Measurements from ENCODE around the gene FAM43B. TPM values are rescaled to one million over a fixed set of nuclear protein-coding genes. Genes with fewer than 3 reads are reported as not detected.
A peak's percentile ranks its signal among the peaks of the same experiment; 100 is the strongest.

Gene FAM43B
- total RNA-seq, 1 experiment from 2014 or later: not detected

DNA sequence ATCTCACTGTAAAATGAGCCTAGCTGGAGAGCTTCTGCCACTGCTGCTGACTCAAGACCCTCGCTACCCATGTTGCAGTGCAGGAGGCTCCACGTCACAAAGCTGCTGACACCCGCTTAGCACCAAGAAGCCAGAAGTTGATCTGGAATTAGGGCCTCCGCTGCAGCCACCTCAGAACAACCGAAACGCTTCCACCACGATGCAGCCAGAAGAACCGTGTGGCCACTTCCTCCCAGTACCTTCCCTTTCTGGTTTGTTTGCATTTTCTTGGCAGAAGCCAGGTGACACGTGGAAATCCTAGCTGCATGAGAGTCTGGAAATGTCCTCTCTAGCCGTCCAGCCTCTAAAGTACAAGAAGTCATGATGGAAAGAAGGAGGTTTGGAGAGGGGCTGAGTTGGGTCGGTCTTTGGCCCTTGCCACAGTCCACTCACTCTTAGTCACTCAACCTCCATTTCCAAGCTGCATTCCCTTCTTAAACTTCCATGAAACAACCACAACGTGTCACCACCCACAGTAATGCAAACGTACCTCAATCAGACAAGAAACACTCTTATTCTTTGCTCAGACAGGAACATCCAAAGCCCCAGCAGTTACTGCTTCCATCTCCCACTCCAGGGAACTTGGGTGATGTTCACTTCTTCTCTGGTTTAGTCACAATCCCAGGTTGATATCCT lies 26.5 kb downstream of the FAM43B start:
- H3K4me3 Mint-ChIP-seq (ENCODE audit: unreplicated experiment): no peak overlapping the region
- DNase-seq (ENCODE audit: unreplicated experiment): no peak
- no peaks in the 10 kb centered on the region for H3K4me1 Mint-ChIP-seq (ENCODE audit: insufficient read depth, unreplicated experiment)
- BruUV-seq (replicated peaks): no TSS peak
- H3K9me3 Mint-ChIP-seq (ENCODE audit: unreplicated experiment): no peaks in the 10 kb centered on the region
- CTCF ChIA-PET: interaction anchor here (0.6 to 2.0 kb wide), 2 partner anchors 55 to 60 kb away, joined by 3 to 12 read pairs; partner anchors contain the start of gene PINK1
- intact Hi-C loops (cut with micrococcal nuclease): no loop called here
- peaks cover 4% of the 10 kb centered on the region for H3K27me3 Mint-ChIP-seq (ENCODE audit: insufficient read depth, unreplicated experiment)
- TF ChIP-seq, protein P1, sequence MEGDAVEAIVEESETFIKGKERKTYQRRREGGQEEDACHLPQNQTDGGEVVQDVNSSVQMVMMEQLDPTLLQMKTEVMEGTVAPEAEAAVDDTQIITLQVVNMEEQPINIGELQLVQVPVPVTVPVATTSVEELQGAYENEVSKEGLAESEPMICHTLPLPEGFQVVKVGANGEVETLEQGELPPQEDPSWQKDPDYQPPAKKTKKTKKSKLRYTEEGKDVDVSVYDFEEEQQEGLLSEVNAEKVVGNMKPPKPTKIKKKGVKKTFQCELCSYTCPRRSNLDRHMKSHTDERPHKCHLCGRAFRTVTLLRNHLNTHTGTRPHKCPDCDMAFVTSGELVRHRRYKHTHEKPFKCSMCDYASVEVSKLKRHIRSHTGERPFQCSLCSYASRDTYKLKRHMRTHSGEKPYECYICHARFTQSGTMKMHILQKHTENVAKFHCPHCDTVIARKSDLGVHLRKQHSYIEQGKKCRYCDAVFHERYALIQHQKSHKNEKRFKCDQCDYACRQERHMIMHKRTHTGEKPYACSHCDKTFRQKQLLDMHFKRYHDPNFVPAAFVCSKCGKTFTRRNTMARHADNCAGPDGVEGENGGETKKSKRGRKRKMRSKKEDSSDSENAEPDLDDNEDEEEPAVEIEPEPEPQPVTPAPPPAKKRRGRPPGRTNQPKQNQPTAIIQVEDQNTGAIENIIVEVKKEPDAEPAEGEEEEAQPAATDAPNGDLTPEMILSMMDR (IDR thresholded peaks at IDR 0.05; ENCODE audit: unreplicated experiment): no peak
- POLR2A ChIA-PET: interaction anchor here (0.7 kb wide), 1 partner anchor 14 kb away, joined by 3 read pairs; no protein-coding TSS in a partner anchor
- H3K27ac Mint-ChIP-seq (ENCODE audit: low read depth, unreplicated experiment): no peak overlapping the region
- peaks cover 4% of the 10 kb centered on the region for H3K36me3 Mint-ChIP-seq (ENCODE audit: insufficient read depth, unreplicated experiment)

DNA sequence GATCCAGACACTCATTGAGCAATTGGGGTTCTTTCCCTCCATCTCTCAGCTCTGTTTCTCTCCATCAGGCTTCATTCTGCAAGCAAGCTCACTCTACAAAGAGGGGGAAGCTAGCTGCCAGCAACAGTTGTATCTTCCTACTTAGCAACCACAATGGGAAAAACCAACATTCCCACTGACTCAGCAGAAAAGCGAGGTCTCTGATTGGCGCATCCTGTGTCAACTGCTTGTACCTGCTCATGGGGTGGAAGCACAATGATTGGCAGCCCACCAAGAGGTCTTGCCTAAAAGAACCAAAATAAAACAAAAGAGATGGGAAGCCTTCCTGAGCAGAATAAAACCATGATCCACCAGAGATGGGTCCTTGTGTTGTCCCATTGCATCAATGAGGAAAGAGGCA lies 32.5 kb downstream of the FAM43B start:
- Mint-ChIP-seq H3K4me3 (ENCODE audit: unreplicated experiment) (no peak overlapping the region), H3K4me1 (ENCODE audit: insufficient read depth, unreplicated experiment) (peaks cover 14% of the 10 kb centered on the region), H3K27ac (ENCODE audit: low read depth, unreplicated experiment) (no peak overlapping the region), H3K36me3 (ENCODE audit: insufficient read depth, unreplicated experiment) (no peaks in the 10 kb centered on the region), H3K9me3 (ENCODE audit: unreplicated experiment) (no peaks in the 10 kb centered on the region), H3K27me3 (ENCODE audit: insufficient read depth, unreplicated experiment) (no peaks in the 10 kb centered on the region)
- intact Hi-C loops (cut with micrococcal nuclease): no loop called here
- peak; percentile 73 for DNase-seq (ENCODE audit: unreplicated experiment)
- CTCF ChIA-PET: interaction anchor here (0.8 kb wide), 1 partner anchor 10 kb away, joined by 8 read pairs; no protein-coding TSS in a partner anchor
- no TSS peak for BruUV-seq (replicated peaks)
- TF ChIP-seq, protein P1 (IDR thresholded peaks at IDR 0.05; ENCODE audit: unreplicated experiment): no peak
- POLR2A ChIA-PET: no interaction called here

DNA sequence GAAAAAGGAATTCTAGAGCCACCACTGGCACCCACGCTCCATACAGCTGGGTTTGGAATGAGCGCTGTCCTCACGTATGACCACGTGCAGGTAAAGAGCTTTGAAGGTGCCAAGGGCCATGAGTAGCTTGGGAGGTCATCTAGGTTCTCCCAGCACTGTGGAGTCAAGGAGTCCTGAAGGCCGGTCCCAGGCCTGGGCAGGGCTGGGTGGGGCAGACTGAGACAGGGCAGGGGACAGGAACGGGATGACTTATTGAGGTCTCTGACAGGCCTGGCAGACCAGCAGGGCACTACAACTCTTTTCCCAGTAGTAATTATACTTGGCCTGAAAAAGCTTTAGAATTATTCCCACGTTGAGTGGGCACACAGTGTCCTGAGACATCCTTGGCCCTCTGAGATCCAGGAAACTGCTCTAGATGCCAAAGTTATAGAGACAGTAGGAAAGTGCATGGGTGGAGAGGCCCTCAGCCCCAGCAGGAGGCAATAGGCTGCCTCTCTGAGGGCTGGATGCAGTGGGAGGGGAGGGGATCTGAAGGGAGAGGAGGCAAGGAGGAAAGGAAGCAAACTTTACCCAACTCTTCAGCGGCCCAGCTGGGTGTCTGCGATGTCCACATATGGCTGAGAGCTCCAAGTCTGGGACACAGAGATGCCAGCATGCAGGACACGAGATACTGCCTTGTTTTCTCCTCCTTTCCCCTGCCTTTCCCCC lies 34.7 kb downstream of the FAM43B start:
- no peak overlapping the region for H3K4me3 Mint-ChIP-seq (ENCODE audit: unreplicated experiment)
- DNase-seq (ENCODE audit: unreplicated experiment): no peak
- intact Hi-C loops (cut with micrococcal nuclease): no loop called here

DNA sequence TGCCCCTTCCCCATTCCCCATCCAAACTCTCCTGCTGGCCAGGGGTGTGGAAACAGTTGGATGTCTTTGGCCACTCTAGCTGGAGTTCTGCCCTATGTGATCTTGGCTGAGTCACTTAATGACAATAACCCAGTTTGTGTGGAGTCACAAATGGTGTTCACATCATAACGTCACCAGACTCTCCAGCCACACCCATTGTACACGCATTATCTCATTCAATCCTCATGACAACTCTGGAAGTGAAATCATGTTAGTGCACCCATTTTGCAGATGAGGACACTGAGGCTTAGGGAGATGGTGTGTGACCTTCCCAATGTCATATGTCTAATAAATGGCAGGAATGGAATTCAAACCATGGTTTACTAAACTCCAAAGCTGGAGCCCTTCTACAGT lies 35.3 kb downstream of the FAM43B start:
- Mint-ChIP-seq H3K27ac (ENCODE audit: low read depth, unreplicated experiment) (no peak overlapping the region), H3K4me1 (ENCODE audit: insufficient read depth, unreplicated experiment) (peaks cover 20% of the 10 kb centered on the region), H3K36me3 (ENCODE audit: insufficient read depth, unreplicated experiment) (no peaks in the 10 kb centered on the region), H3K9me3 (ENCODE audit: unreplicated experiment) (no peaks in the 10 kb centered on the region), H3K4me3 (ENCODE audit: unreplicated experiment) (no peak overlapping the region), H3K27me3 (ENCODE audit: insufficient read depth, unreplicated experiment) (no peaks in the 10 kb centered on the region)
- BruUV-seq (replicated peaks): no TSS peak
- TF ChIP-seq, protein P1 (IDR thresholded peaks at IDR 0.05; ENCODE audit: unreplicated experiment): no peak
- intact Hi-C loops (cut with micrococcal nuclease): no loop called here
- ChIA-PET CTCF (no interaction called here), POLR2A (interaction anchor here (0.7 kb wide), 1 partner anchor 9 kb away, joined by 3 read pairs; no protein-coding TSS in a partner anchor)
- peak; percentile 27 for DNase-seq (ENCODE audit: unreplicated experiment)

More for the DNA sequence above, 34.7 kb downstream of the FAM43B start:
- no peaks in the 10 kb centered on the region for H3K27me3 Mint-ChIP-seq (ENCODE audit: insufficient read depth, unreplicated experiment)
- BruUV-seq (replicated peaks): no TSS peak
- H3K9me3 Mint-ChIP-seq (ENCODE audit: unreplicated experiment): no peaks in the 10 kb centered on the region
- H3K27ac Mint-ChIP-seq (ENCODE audit: low read depth, unreplicated experiment): no peak overlapping the region
- H3K36me3 Mint-ChIP-seq (ENCODE audit: insufficient read depth, unreplicated experiment): no peaks in the 10 kb centered on the region
- TF ChIP-seq, protein P1 (IDR thresholded peaks at IDR 0.05; ENCODE audit: unreplicated experiment): no peak
- ChIA-PET POLR2A (no interaction called here), CTCF (interaction anchor here (0.5 kb wide), 1 partner anchor 110 kb away, joined by 3 read pairs; no protein-coding TSS in a partner anchor)
- H3K4me1 Mint-ChIP-seq (ENCODE audit: insufficient read depth, unreplicated experiment): peaks cover 20% of the 10 kb centered on the region
